ENCODE measurements around the gene CLSTN3. TPM values are rescaled to one million over a fixed set of nuclear protein-coding genes. Genes with fewer than 3 reads are reported as not detected.
A peak's percentile ranks its signal among the peaks of the same experiment; 100 is the strongest.

Gene CLSTN3
- total RNA-seq, 1 donor from 2014 or later: 50.8 TPM

GRCh38 chr12:7108003-7108795 is 22.0 kb upstream of the CLSTN3 start:
- Mint-ChIP-seq H3K27me3 (ENCODE audit: insufficient read depth) (no peaks in the 10 kb centered on the region), H3K9me3 (peaks cover 15% of the 10 kb centered on the region), H3K4me3 (peak overlapping the region; percentile 94), H3K36me3 (ENCODE audit: low read depth) (peaks cover 21% of the 10 kb centered on the region), H3K4me1 (ENCODE audit: low read depth) (peaks cover 50% of the 10 kb centered on the region), H3K27ac (peak overlapping the region; percentile 91)
- DNase-seq (ENCODE audit: low spot score): peak; percentile 74
- intact Hi-C loops (cut with micrococcal nuclease): loop anchor here (1.0 to 5.0 kb wide), 6 partner anchors 16 to 256 kb away; partner anchors contain the start of genes C1R, CDCA3, EMG1 and PHB2

DNA sequence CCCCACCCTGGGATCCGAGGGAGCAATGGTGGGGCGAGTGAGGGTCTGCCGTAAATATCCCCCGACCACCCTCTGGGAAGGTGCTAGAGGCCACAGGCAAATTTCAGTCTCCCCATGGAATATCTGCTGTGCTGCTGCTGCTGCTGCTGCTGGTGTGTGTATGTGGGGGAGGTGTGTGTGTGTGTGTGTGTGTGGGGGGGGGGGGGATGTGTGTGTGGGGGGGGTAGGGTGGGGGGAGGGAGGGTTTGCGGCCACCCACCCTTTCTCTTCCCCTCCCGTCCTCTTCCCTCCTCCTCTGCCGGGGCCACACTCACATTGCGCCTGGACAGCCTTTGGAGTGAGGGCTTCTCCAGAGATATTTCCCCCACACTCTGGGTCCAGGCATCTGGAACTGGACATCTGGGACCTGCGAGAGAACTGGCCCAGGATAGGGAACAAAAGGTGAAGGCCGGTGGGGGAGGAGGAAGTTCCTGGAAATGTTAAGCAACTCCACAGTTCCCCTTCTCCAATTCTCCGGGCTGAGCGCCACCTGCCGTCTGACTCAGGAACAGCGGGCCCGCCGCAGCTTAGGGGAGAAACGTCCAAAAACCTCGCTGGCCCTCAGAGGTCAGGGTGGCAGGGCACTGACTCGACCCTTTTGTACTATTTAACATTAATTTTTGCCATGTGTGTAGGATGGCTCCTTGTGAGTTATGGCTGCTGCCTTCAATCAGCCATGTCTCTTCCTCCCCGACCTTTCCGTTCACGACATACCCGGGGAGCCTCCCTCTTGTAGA is 21.2 kb upstream of the CLSTN3 start, which contains the start of gene C1RL:
Gene C1RL, minus strand, starts transcription at position 419 of the 776 bp plus-strand sequence. Its CDS starts 34 bp downstream, at position 385.
- Mint-ChIP-seq H3K4me1 (ENCODE audit: low read depth) (peaks cover 55% of the 10 kb centered on the region), H3K36me3 (ENCODE audit: low read depth) (peaks cover 22% of the 10 kb centered on the region), H3K4me3 (peak within 1 kb of the TSS; percentile 94), H3K27ac (peak within 1 kb of the TSS; percentile 91), H3K9me3 (peaks cover 15% of the 10 kb centered on the region), H3K27me3 (ENCODE audit: insufficient read depth) (no peaks in the 10 kb centered on the region)
- intact Hi-C loops (cut with micrococcal nuclease): loop anchor here (1.0 to 5.0 kb wide), 9 partner anchors 17 to 257 kb away; partner anchors contain the start of genes C12orf57, C1R, CDCA3 and CLSTN3
- DNase-seq (ENCODE audit: low spot score): peak; percentile 71

DNA sequence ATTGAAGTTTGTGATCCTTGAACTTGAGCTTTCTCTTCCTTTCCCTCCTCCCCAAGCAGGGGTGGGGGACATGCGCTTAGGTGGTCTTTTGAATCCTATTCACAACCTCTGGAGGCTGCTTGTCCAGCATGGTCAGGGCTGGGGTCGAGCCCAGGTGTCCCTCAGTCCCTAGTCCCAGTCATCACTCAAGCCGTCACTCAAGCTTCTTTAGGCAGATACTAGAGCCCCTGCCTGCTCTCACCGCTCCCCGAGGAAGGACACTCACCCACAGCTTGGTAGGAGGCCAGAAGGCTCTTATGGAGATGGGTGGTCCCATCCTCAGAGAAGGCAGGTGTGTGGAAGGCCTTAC is 20.6 kb upstream of the CLSTN3 start:
- H3K27ac Mint-ChIP-seq: peak overlapping the region; percentile 82
- intact Hi-C loops (cut with micrococcal nuclease): loop anchor here (1.0 to 5.0 kb wide), 8 partner anchors 21 to 257 kb away; partner anchors contain the start of genes C12orf57, CDCA3, CLSTN3 and EMG1
- H3K36me3 Mint-ChIP-seq (ENCODE audit: low read depth): peaks cover 26% of the 10 kb centered on the region
- peaks cover 60% of the 10 kb centered on the region for H3K4me1 Mint-ChIP-seq (ENCODE audit: low read depth)
- H3K27me3 Mint-ChIP-seq (ENCODE audit: insufficient read depth): no peaks in the 10 kb centered on the region
- H3K9me3 Mint-ChIP-seq: peaks cover 15% of the 10 kb centered on the region
- no peak for DNase-seq (ENCODE audit: low spot score)
- peak overlapping the region; percentile 94 for H3K4me3 Mint-ChIP-seq

DNA sequence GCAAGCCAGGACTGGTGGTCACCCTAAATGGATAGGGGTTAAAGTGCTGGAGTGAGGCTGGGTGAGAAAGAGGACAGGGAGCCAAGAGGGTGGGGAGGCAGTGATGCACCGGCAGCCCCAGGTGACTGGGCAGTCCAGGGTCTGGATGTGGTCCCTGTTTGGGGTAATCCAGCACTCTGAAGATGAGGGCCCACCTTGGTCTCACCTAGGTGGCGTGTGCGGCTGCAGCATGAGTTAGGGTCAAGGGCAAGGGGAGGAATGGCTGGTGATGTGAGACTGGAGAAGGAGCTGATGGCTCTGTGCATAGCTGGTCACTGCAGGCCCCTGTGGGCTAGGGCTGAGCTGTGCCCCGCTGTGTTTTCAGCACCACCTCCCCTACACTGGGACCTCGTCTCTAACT is 19.5 kb upstream of the CLSTN3 start:
- no peaks in the 10 kb centered on the region for H3K27me3 Mint-ChIP-seq (ENCODE audit: insufficient read depth)
- peaks cover 57% of the 10 kb centered on the region for H3K4me1 Mint-ChIP-seq (ENCODE audit: low read depth)
- H3K27ac Mint-ChIP-seq: no peak overlapping the region
- H3K4me3 Mint-ChIP-seq: peak overlapping the region; percentile 94
- DNase-seq (ENCODE audit: low spot score): no peak
- H3K9me3 Mint-ChIP-seq: peaks cover 11% of the 10 kb centered on the region
- intact Hi-C loops (cut with micrococcal nuclease): loop anchor here (10.0 kb wide), 1 partner anchor 506 kb away; the partner anchor contains the start of gene CHD4
- peaks cover 24% of the 10 kb centered on the region for H3K36me3 Mint-ChIP-seq (ENCODE audit: low read depth)

GRCh38 chr12:7112041-7112440 is 18.1 kb upstream of the CLSTN3 start:
- Mint-ChIP-seq H3K36me3 (ENCODE audit: low read depth) (peaks cover 17% of the 10 kb centered on the region), H3K4me3 (no peak overlapping the region), H3K9me3 (no peaks in the 10 kb centered on the region), H3K27ac (no peak overlapping the region), H3K4me1 (ENCODE audit: low read depth) (peaks cover 47% of the 10 kb centered on the region), H3K27me3 (ENCODE audit: insufficient read depth) (no peaks in the 10 kb centered on the region)
- intact Hi-C loops (cut with micrococcal nuclease): loop anchor here (2.0 to 10.0 kb wide), 2 partner anchors 77 to 507 kb away; partner anchors contain the start of genes CHD4 and PEX5
- DNase-seq (ENCODE audit: low spot score): no peak

DNA sequence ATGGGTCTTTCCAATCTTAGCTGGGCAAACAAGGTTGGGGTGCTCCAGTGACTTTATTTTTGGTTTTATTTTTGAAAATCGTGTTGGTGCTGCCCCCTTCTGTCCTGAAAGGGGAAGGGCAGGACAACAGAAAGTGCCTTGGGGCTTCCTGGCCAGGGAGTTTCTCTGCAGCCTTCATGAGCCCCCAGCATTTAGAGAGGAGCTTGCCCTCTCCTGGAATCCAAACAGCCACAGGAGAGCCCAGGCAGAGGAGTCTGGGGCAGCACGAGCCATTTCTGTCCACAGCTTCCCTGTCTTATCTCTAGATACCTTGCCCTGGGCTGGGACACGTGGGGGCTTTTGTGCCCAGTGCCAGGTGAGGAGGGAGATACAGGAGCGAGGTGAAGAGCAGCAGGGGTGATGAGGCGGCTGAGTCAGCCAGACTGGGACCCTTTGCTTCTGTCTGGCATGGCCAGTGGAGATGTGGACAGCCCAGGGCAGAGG is 16.7 kb upstream of the CLSTN3 start:
- H3K9me3 Mint-ChIP-seq: no peaks in the 10 kb centered on the region
- H3K4me1 Mint-ChIP-seq (ENCODE audit: low read depth): peaks cover 42% of the 10 kb centered on the region
- H3K36me3 Mint-ChIP-seq (ENCODE audit: low read depth): peaks cover 24% of the 10 kb centered on the region
- peak; percentile 46 for DNase-seq (ENCODE audit: low spot score)
- no peak overlapping the region for H3K4me3 Mint-ChIP-seq
- intact Hi-C loops (cut with micrococcal nuclease): loop anchor here (1.0 to 10.0 kb wide), 6 partner anchors 18 to 509 kb away; partner anchors contain the start of genes CHD4, EMG1, LPCAT3 and PEX5
- H3K27ac Mint-ChIP-seq: peak overlapping the region; percentile 19
- H3K27me3 Mint-ChIP-seq (ENCODE audit: insufficient read depth): no peaks in the 10 kb centered on the region

GRCh38 chr12:7114008-7114407 is 16.2 kb upstream of the CLSTN3 start:
- Mint-ChIP-seq H3K4me1 (ENCODE audit: low read depth) (peaks cover 45% of the 10 kb centered on the region), H3K4me3 (no peak overlapping the region), H3K36me3 (ENCODE audit: low read depth) (peaks cover 26% of the 10 kb centered on the region), H3K9me3 (no peaks in the 10 kb centered on the region), H3K27me3 (ENCODE audit: insufficient read depth) (no peaks in the 10 kb centered on the region), H3K27ac (no peak overlapping the region)
- intact Hi-C loops (cut with micrococcal nuclease): loop anchor here (10.0 kb wide), 1 partner anchor 509 kb away; the partner anchor contains the start of gene CHD4
- no peak for DNase-seq (ENCODE audit: low spot score)

- no peak for DNase-seq (ENCODE audit: low spot score)
- Mint-ChIP-seq H3K4me1 (ENCODE audit: low read depth) (peaks cover 37% of the 10 kb centered on the region), H3K27ac (no peak overlapping the region), H3K4me3 (no peak overlapping the region), H3K27me3 (ENCODE audit: insufficient read depth) (no peaks in the 10 kb centered on the region), H3K9me3 (no peaks in the 10 kb centered on the region), H3K36me3 (ENCODE audit: low read depth) (peaks cover 26% of the 10 kb centered on the region)
- intact Hi-C loops (cut with micrococcal nuclease): loop anchor here (10.0 kb wide), 1 partner anchor 510 kb away; the partner anchor contains the start of gene CHD4
Observed at GRCh38 chr12:7114851-7115250, 15.3 kb upstream of the CLSTN3 start.

DNA sequence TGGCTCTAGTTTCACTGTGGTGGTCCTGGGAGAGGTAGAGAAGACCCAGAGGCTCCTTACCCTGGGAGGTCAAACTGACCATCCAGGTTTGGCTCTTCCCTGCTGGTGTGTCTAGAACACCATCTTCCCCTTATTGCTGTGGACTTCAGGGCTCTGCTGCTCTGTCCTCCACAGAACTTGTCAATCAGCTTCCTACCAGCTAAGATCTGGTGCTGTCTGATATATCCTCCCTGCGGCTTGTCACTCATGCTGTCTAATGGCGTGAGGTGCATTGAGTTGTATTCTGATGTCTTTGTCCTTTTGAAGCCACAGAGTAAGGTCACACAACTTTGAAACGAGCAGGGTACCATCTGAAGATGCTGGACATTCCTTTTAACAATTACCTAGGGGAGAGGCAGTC is 14.0 kb upstream of the CLSTN3 start:
- no peaks in the 10 kb centered on the region for H3K9me3 Mint-ChIP-seq
- H3K4me1 Mint-ChIP-seq (ENCODE audit: low read depth): peaks cover 24% of the 10 kb centered on the region
- no peaks in the 10 kb centered on the region for H3K27me3 Mint-ChIP-seq (ENCODE audit: insufficient read depth)
- H3K27ac Mint-ChIP-seq: no peak overlapping the region
- DNase-seq (ENCODE audit: low spot score): no peak
- intact Hi-C loops (cut with micrococcal nuclease): loop anchor here (10.0 kb wide), 1 partner anchor 511 kb away; the partner anchor contains the start of gene CHD4
- H3K36me3 Mint-ChIP-seq (ENCODE audit: low read depth): peaks cover 26% of the 10 kb centered on the region
- no peak overlapping the region for H3K4me3 Mint-ChIP-seq

- Mint-ChIP-seq H3K27ac (no peak overlapping the region), H3K9me3 (no peaks in the 10 kb centered on the region), H3K4me1 (ENCODE audit: low read depth) (peaks cover 22% of the 10 kb centered on the region), H3K4me3 (no peak overlapping the region), H3K27me3 (ENCODE audit: insufficient read depth) (no peaks in the 10 kb centered on the region), H3K36me3 (ENCODE audit: low read depth) (peaks cover 27% of the 10 kb centered on the region)
- intact Hi-C loops (cut with micrococcal nuclease): loop anchor here (10.0 kb wide), 1 partner anchor 512 kb away; the partner anchor contains the start of gene CHD4
- no peak for DNase-seq (ENCODE audit: low spot score)
Observed at GRCh38 chr12:7116916-7117315, 13.3 kb upstream of the CLSTN3 start.

DNA sequence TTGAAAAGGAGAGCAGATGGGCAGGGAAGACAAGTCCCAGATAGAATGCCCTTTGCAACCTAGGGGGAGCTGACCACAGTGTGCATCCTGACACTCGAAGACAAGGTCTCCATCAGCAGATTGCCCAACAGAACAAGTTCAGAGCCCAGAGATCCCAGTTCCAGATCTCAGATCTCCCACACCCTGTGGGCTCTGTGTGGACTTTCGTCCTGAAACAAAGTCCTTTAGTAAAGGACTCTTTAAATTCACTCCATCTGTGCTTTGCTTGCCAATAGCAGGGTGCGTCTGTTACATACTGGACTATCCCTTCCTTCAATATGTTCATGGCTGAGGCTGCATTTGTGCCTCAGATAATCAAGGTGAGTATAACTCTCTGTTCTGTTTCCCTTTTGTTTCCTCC is 12.5 kb upstream of the CLSTN3 start:
- Mint-ChIP-seq H3K27ac (no peak overlapping the region), H3K4me1 (ENCODE audit: low read depth) (peaks cover 21% of the 10 kb centered on the region), H3K4me3 (no peak overlapping the region), H3K36me3 (ENCODE audit: low read depth) (peaks cover 29% of the 10 kb centered on the region), H3K27me3 (ENCODE audit: insufficient read depth) (no peaks in the 10 kb centered on the region), H3K9me3 (no peaks in the 10 kb centered on the region)
- no peak for DNase-seq (ENCODE audit: low spot score)
- intact Hi-C loops (cut with micrococcal nuclease): loop anchor here (10.0 kb wide), 1 partner anchor 513 kb away; the partner anchor contains the start of gene CHD4

DNA sequence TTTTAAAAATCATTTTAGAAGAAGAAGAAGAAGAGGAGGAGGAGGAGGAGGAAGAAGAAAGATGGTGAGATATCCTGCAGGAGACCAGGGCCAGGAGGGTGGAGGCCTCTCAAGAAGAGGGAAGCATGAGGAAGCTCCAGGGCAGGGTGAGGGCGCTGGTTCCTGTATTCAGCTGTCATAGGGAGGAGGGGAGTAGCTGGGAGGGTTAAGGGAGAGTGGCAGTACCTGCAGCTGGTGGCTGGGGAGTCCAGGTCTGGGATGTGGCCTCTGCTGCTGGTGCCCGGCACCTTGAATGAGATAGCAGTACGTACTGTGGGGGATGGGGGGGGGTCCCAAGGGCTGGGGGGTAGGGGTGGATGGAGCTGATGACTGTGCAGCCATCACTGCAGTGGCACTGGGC is 11.3 kb upstream of the CLSTN3 start:
- Mint-ChIP-seq H3K4me3 (no peak overlapping the region), H3K27me3 (ENCODE audit: insufficient read depth) (no peaks in the 10 kb centered on the region), H3K9me3 (no peaks in the 10 kb centered on the region), H3K27ac (no peak overlapping the region), H3K36me3 (ENCODE audit: low read depth) (peaks cover 25% of the 10 kb centered on the region), H3K4me1 (ENCODE audit: low read depth) (peaks cover 11% of the 10 kb centered on the region)
- intact Hi-C loops (cut with micrococcal nuclease): loop anchor here (10.0 kb wide), 1 partner anchor 514 kb away; the partner anchor contains the start of gene CHD4
- no peak for DNase-seq (ENCODE audit: low spot score)

Data from activated T-helper 1 cell treated with anti-CD3 and anti-CD28 coated beads, Interleukin-12 subunit alpha, Interleukin-12 subunit beta, Interleukin-2, Interleukin-4 antibody, amounts not matched to agents 30 ng/mL and 10 ng/mL and 1 ng/mL, durations not matched to agents 14 hours and 24 hours and 36 hours (primary cell).